Measurements from ENCODE around the gene KCNJ4. TPM values are rescaled to one million over a fixed set of nuclear protein-coding genes. Genes with fewer than 3 reads are reported as not detected.

KCNJ4 gene
- total RNA-seq, 2 experiments from 2014 or later: not detected

GRCh38 chr22:38450234-38450797, 4.7 kb downstream of the KCNJ4 start:
- Mint-ChIP-seq H3K4me3 (no peak overlapping the region), H3K27ac (no peak overlapping the region), H3K4me1 (ENCODE audit: low read depth) (peaks cover 4% of the 10 kb centered on the region), H3K36me3 (ENCODE audit: low read depth) (peaks cover 2% of the 10 kb centered on the region), H3K9me3 (ENCODE audit: insufficient read depth) (no peaks in the 10 kb centered on the region), H3K27me3 (ENCODE audit: low read depth) (peaks cover 22% of the 10 kb centered on the region)
- POLR2A ChIA-PET: no interaction called here
- DNase-seq: no peak
- no peak for ATAC-seq
- CTCF ChIA-PET: no interaction called here

- POLR2A ChIA-PET: no interaction called here
- CTCF ChIA-PET: no interaction called here
- Mint-ChIP-seq H3K4me3 (no peak overlapping the region), H3K4me1 (ENCODE audit: low read depth) (peaks cover 4% of the 10 kb centered on the region), H3K9me3 (ENCODE audit: insufficient read depth) (no peaks in the 10 kb centered on the region), H3K27me3 (ENCODE audit: low read depth) (peaks cover 25% of the 10 kb centered on the region), H3K36me3 (ENCODE audit: low read depth) (peaks cover 2% of the 10 kb centered on the region), H3K27ac (no peak overlapping the region)
- ATAC-seq (no peak), DNase-seq (no peak)
Observed at GRCh38 chr22:38449776-38450175, 5.2 kb downstream of the KCNJ4 start.

- CTCF ChIA-PET: interaction anchor here (0.7 kb wide), 1 partner anchor 36 kb away, joined by 3 read pairs; no protein-coding TSS in a partner anchor
Observed at GRCh38 chr22:38448945-38449745, 5.9 kb downstream of the KCNJ4 start.

GRCh38 chr22:38446018-38446601, 8.9 kb downstream of the KCNJ4 start:
- POLR2A ChIA-PET: interaction anchor here (1.0 kb wide), 1 partner anchor 8 kb away, joined by 3 read pairs; no protein-coding TSS in a partner anchor

More at GRCh38 chr22:38448945-38449745, 5.9 kb downstream of the KCNJ4 start:
- Mint-ChIP-seq H3K4me3 (no peak overlapping the region), H3K27ac (no peak overlapping the region), H3K9me3 (ENCODE audit: insufficient read depth) (no peaks in the 10 kb centered on the region), H3K36me3 (ENCODE audit: low read depth) (no peaks in the 10 kb centered on the region), H3K27me3 (ENCODE audit: low read depth) (peaks cover 21% of the 10 kb centered on the region), H3K4me1 (ENCODE audit: low read depth) (no peaks in the 10 kb centered on the region)
- ATAC-seq (no peak), DNase-seq (no peak)
- POLR2A ChIA-PET: no interaction called here

GRCh38 chr22:38444783-38445182, 10.2 kb downstream of the KCNJ4 start:
- H3K36me3 Mint-ChIP-seq (ENCODE audit: low read depth): no peaks in the 10 kb centered on the region
- ChIA-PET POLR2A (no interaction called here), CTCF (no interaction called here)
- DNase-seq (no peak), ATAC-seq (no peak)
- H3K9me3 Mint-ChIP-seq (ENCODE audit: insufficient read depth): no peaks in the 10 kb centered on the region
- H3K27me3 Mint-ChIP-seq (ENCODE audit: low read depth): peaks cover 7% of the 10 kb centered on the region
- H3K4me1 Mint-ChIP-seq (ENCODE audit: low read depth): no peaks in the 10 kb centered on the region
- no peak overlapping the region for H3K4me3 Mint-ChIP-seq
- H3K27ac Mint-ChIP-seq: no peak overlapping the region

More at GRCh38 chr22:38446018-38446601, 8.9 kb downstream of the KCNJ4 start:
- DNase-seq (no peak), ATAC-seq (no peak)
- H3K4me1 Mint-ChIP-seq (ENCODE audit: low read depth): no peaks in the 10 kb centered on the region
- H3K27ac Mint-ChIP-seq: no peak overlapping the region
- H3K27me3 Mint-ChIP-seq (ENCODE audit: low read depth): peaks cover 8% of the 10 kb centered on the region
- H3K36me3 Mint-ChIP-seq (ENCODE audit: low read depth): no peaks in the 10 kb centered on the region
- H3K9me3 Mint-ChIP-seq (ENCODE audit: insufficient read depth): no peaks in the 10 kb centered on the region
- CTCF ChIA-PET: no interaction called here
- no peak overlapping the region for H3K4me3 Mint-ChIP-seq

GRCh38 chr22:38443628-38444521, 11.1 kb downstream of the KCNJ4 start:
- ChIA-PET CTCF (no interaction called here), POLR2A (no interaction called here)
- H3K36me3 Mint-ChIP-seq (ENCODE audit: low read depth): no peaks in the 10 kb centered on the region
- H3K27ac Mint-ChIP-seq: no peak overlapping the region
- no peak overlapping the region for H3K4me3 Mint-ChIP-seq
- DNase-seq (no peak), ATAC-seq (no peak)
- H3K27me3 Mint-ChIP-seq (ENCODE audit: low read depth): peaks cover 7% of the 10 kb centered on the region
- no peaks in the 10 kb centered on the region for H3K4me1 Mint-ChIP-seq (ENCODE audit: low read depth)
- no peaks in the 10 kb centered on the region for H3K9me3 Mint-ChIP-seq (ENCODE audit: insufficient read depth)

GRCh38 chr22:38442967-38443627, 11.9 kb downstream of the KCNJ4 start:
- Mint-ChIP-seq H3K27ac (no peak overlapping the region), H3K36me3 (ENCODE audit: low read depth) (no peaks in the 10 kb centered on the region), H3K9me3 (ENCODE audit: insufficient read depth) (no peaks in the 10 kb centered on the region), H3K4me3 (no peak overlapping the region), H3K27me3 (ENCODE audit: low read depth) (peaks cover 7% of the 10 kb centered on the region), H3K4me1 (ENCODE audit: low read depth) (no peaks in the 10 kb centered on the region)
- ChIA-PET POLR2A (no interaction called here), CTCF (no interaction called here)
- ATAC-seq: no peak
- DNase-seq: no peak

GRCh38 chr22:38441620-38442287, 13.2 kb downstream of the KCNJ4 start:
- ChIA-PET CTCF (no interaction called here), POLR2A (no interaction called here)
- no peaks in the 10 kb centered on the region for H3K36me3 Mint-ChIP-seq (ENCODE audit: low read depth)
- H3K4me1 Mint-ChIP-seq (ENCODE audit: low read depth): no peaks in the 10 kb centered on the region
- H3K4me3 Mint-ChIP-seq: no peak overlapping the region
- no peaks in the 10 kb centered on the region for H3K9me3 Mint-ChIP-seq (ENCODE audit: insufficient read depth)
- ATAC-seq: no peak
- no peak for DNase-seq
- H3K27ac Mint-ChIP-seq: no peak overlapping the region
- peaks cover 7% of the 10 kb centered on the region for H3K27me3 Mint-ChIP-seq (ENCODE audit: low read depth)

- no peak for DNase-seq
- H3K9me3 Mint-ChIP-seq (ENCODE audit: insufficient read depth): no peaks in the 10 kb centered on the region
- no peak overlapping the region for H3K4me3 Mint-ChIP-seq
- peaks cover 7% of the 10 kb centered on the region for H3K27me3 Mint-ChIP-seq (ENCODE audit: low read depth)
- no peaks in the 10 kb centered on the region for H3K4me1 Mint-ChIP-seq (ENCODE audit: low read depth)
- CTCF ChIA-PET: no interaction called here
- H3K36me3 Mint-ChIP-seq (ENCODE audit: low read depth): no peaks in the 10 kb centered on the region
- H3K27ac Mint-ChIP-seq: no peak overlapping the region
- POLR2A ChIA-PET: no interaction called here
- no peak for ATAC-seq
Observed at GRCh38 chr22:38440747-38441350, 14.2 kb downstream of the KCNJ4 start.

- ATAC-seq: no peak
- Mint-ChIP-seq H3K4me1 (ENCODE audit: low read depth) (no peaks in the 10 kb centered on the region), H3K27me3 (ENCODE audit: low read depth) (peaks cover 3% of the 10 kb centered on the region), H3K4me3 (no peak overlapping the region), H3K36me3 (ENCODE audit: low read depth) (no peaks in the 10 kb centered on the region), H3K27ac (no peak overlapping the region), H3K9me3 (ENCODE audit: insufficient read depth) (no peaks in the 10 kb centered on the region)
- no peak for DNase-seq
- ChIA-PET POLR2A (no interaction called here), CTCF (no interaction called here)
Observed at GRCh38 chr22:38437416-38437815, 17.6 kb downstream of the KCNJ4 start.
